CD4-positive, alpha-beta T cell treated with Interferon alpha-2 for 1 hour (primary cell): ENCODE results near the gene RSF1.

Experiments used
- DNase-seq, 2 donors: peaks; one replicate each; pipeline ENCODE4 v3.0.0-alpha.2; 2020 to 2022

RSF1 gene

DNA sequence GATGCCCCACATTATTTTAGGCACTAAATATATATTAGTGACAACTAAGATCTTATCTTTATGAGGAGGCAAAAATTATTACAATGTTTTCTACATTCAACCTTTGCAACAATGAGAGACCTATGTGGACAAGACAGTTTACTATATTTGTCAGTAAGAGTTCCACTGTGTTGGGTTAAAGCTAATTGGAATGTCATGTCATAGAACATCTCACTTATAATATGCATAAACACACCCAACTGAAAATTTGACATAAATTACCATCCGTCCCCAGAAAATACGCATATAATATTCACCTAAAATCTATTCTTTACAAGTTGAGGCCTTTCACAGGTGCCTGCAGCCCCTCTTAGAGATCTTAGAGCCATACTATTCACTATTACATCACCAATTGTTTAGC lies 84.0 kb downstream of the RSF1 start:
- DNase-seq, result no peak

DNA sequence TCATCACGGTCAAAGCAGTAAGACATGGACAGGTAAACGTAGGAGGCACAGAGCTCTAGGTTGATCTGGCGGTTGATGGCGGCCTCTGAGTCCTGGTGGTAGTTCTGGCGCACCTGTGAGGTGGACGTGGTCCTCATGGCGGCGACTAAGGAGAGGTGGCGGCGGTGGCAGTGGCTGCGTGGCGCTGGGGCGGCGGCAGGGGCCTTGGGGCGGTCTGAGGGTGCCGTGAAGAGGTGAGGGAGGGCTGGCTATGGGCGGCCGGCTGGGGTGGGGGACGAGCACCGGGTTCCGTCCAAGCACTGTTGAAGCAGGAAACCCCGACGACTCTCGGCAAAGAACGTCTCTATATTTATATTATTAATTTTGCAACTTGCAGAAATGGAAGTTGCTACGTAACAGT lies 85.6 kb downstream of the RSF1 start:
- no peak for DNase-seq

DNA sequence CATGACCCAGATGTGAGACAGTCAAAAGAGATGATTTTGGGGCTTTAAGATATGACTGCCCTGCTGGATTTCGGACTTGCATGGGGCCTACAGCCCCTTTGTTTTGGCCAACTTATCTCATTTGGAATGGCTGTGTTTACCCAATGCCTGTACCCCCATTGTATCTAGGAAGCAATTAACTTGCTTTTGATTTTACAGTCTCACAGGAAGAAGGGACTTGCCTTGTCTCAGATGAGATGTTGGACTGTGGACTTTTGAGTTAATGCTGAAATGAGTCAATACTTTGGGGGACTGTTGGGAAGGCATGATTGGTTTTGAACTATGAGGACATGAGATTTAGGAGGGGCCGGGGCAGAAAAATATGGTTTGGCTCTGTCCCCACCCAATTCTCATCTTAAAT lies 88.4 kb downstream of the RSF1 start:
- DNase-seq, result no peak

DNA sequence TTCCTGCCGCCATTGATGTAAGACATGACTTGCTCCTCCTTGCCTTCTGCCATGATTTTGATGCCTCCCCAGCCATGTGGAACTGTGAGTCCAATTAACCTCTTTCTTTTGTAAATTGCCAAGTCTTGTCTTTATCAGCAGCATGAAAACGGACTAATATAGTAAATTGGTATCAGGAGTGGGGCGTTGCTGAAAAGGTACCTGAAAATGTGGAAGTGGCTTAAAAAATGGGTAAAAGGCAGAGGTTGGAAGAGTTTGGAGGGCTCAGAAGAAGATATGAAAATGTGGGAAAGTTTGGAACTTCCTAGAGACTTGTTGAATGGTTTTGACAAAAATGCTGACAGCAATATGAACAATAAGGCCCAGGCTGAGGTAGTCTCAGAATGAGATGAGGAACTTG lies 89.7 kb downstream of the RSF1 start:
- no peak for DNase-seq

DNA sequence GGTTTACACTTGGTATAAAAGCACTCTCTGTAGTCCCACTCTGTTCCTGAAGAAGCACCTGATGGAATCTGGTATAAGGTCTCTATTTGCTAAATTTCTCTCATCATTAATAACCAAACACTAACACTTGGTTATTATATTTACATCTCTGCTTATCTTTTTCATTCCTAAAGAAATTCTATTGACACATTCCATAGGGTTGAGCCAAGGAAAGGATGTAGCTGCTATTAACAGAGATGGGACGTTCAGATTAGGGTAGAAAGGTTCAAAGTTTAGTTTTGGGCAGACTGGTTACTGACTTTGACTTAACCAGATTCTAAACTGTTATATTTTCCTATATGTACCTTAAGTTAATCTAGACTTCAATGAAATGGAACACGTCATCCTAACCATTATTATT lies 91.5 kb downstream of the RSF1 start:
- no peak for DNase-seq

DNA sequence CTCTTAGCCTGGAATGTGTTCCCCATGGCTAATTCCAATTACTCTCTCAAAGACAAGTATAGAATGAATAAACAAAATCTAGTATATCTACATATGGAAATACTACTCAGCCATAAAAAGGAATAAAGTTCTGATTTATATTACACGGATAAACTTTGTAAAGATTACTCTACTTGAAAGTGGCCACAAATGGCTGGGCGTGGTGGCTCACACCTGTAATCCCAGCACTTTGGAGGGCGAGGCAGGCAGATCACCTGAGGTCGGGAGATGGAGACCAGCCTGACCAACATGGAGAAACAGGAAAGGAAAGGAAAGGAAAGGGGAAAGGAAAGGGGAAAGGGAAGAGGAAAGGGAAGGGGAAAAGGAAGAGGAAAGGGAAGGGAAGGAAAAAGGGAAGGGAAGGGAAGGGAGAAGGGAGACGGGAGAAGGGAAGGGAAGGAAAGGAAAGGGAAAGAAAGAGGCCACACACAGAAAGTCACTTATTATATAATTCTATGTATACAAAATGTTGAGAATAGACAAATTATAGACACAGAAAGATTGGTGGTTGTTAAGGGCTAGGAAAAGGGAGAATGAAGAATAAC lies 92.2 kb downstream of the RSF1 start:
- DNase-seq, result no peak

DNA sequence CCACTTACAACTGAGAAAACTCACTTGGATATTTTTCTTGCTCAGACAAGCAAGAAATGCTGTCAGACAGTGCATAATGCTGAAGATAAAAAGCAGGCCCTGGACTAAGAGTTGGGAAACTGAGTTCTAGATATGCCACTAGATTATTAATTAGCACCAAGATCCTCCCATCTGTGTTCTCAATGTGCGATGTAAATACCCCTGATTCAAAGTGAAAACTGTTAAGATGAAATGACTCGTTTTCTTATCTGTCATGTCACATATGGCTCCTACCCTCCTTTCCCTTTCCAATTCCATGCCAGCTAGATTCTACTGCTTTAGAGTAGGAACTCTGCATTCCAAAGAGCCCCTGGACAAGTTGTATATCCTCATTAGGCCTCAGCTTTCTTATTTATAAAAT lies 94.0 kb downstream of the RSF1 start:
- no peak for DNase-seq

DNA sequence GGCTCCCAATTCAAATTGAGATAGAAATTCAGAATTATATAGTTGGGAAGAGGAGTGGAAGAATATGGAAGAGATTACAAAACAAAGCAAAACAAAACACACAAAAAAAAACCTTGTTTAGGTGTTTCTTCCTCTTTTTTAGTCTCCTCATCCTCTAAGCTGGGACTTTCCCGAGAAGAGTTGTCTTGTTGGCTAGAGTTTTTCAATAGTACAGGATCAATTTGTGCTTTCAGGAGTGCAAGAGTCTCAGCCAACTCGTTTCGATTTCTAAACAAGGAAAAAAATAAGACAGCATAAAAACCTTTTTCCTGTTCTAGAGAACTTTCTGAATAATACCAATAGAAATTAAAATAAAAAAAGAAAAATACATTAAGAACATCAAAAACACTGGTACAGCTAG lies 95.1 kb downstream of the RSF1 start:
- no peak for DNase-seq

DNA sequence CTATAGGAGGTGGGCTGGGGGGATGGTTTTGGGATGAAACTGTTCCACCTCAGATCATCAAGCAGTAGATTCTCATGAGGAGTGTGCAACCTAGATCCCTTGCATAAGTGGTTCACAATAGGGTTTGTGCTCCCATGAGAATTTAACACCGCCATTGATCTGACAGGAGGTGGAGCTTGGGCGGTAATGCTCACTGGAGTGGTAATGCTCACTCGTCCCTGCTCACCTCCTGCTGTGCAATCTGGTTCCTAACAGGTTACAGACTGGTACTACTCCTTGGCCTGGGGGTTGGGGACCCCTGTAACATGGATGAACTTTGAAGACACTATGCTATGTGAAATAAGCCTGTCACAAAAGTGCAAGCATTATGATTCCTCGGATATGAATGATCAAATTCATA lies 95.9 kb downstream of the RSF1 start:
- no peak for DNase-seq

DNA sequence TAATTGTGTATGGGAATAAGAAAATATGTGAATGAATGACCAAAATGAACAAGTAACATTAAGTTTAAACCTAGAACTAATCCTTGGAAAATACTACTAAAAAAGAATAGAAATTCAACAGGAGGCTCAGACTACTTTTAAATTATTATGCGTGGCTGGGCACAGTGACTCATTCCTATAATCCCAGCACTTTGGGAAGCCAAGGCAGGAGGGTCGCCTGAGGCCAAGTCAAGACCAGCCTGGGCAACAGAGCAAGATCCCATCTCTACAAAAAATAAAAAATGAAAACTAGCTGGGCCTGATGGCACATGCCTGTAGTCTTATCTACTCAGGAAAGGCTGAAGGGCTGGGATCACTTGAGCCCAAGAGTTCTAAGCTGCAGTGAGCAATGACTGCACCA lies 97.5 kb downstream of the RSF1 start:
- no peak for DNase-seq

DNA sequence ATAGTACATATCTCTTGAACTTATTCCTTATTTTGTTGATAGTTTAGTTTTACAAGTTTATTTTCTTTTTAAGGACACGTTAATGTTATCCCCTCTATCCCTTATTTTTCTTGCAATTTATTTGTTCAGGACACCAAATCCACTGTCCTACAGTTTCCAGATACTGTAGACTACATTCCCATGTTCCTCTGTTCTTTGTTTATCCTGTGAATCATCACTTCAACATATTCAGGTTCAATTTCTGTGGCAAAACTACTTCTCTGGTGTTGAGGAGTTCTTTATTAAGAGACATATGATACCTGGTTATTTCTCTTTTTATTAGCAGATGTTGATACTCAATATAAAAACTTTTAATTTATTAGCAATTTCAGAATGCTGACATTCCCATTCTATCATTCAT lies 110.2 kb downstream of the RSF1 start:
- no peak for DNase-seq

DNA sequence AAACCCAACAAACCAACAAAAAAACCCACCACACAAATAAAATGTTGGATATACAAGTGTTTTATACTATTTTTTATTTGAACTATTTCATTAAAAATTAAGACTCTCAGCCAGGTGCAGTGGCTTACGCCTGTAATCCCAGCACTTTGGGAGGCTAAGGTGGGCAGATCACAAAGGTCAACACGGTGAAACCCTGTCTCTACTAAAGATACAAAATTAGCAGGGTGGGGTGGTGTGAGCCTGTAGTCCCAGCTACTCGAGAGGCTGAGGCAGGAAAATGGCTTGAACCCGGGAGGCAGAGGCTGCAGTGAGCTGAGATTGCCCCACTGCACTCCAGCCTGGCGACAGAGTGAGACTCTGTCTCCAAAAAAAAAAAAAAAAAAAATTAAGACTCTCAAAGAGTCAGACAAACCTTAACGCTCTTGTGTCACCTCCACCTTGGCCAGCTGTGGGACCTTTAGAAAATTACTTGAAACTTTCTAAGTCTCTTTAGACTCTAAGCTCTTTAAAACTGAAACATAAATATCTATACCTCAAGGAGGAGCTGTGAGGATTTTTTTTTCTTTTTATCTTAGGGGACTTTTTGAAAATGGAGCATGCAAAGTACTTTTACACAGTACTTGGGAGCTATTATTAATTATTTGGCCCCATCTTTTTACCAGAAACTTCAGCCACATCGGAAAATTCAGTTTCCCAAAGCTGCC lies 114.5 kb downstream of the RSF1 start:
- no peak for DNase-seq

DNA sequence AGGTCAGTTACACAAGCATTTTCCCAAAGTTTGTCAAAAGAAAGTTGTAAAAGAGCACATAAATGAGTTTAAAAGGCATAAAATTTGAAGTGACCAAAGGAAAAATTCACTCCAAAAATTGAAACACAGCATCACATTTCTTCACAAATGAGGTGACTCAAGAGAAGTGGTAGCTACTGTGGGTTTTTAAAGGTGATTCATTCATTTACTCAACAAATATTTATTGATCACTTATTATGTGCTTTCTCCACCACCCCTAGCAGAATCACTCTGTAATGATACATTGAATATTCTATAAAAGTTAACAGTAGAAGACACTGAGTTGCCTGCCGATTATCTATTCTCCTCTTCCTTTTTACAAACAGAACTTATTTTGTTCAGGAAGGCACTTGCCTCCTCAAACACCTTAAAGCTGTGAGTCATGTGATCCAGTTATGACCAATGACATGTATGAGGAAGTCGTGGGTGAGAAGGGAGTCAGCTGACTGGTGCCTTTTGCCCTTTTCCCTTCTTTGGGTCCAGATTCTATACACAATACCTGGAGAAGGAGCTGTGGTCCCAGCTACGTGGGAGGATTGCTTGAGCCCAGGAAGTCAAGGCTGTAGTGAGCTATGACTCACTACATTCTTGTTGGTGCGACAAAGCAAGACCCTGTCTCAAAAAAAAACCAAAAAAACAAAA lies 115.2 kb downstream of the RSF1 start:
- DNase-seq, result peak in 1 of 2 donors; percentile 3

DNA sequence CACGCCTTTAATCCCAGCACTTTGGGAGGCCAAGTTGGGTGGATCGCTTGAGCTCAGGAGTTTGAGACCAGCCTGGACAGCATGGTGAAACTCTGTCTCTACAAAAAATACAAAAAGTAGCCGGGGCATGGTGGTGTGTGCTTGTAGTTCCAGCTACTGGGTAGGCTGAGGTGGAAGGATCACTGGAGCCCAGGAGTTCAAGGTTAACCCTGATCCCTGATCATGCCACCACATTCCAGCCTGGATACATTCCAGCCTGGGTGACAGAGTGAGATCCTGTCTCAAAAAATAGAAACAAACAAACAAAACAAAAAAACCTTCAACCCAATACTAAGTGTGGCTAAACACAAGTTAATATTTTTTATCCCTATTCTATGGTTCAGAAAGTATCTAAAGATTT lies 116.5 kb downstream of the RSF1 start:
- no peak for DNase-seq

DNA sequence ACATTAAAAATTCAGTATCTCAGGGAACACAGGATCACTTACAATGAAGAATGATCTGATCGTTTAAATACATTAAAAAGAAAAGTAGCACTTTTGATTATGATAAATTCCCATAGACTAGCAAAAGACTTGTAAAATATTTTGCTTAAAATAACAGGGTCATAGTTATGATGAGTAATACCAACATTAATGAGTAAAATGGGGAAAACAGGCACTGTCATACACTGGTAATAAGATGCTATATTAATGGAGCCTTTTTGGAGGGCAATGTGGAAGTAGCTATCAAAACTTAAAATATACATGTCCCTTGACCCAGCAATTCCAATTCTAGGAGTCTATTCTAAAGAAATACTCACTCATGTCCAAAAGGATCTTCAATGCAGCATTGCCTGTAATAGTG lies 121.1 kb downstream of the RSF1 start:
- DNase-seq, result no peak

DNA sequence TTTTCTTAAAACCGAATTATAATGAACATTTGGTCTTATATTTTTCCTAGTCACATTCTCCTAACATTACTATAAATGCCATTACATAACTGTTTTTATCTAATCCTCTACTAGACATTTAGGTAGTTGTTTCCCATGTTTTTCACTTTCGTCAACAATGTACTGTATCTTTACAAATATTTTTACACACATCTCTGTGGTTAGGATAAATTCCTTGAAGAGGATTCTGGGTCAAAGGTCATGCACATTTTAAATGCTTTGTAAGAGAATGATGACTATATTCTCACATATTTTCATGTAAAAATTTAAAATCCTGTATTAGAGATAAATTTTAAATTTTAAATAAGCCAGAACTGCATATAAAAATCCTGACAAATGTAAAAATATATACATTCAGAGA lies 121.6 kb downstream of the RSF1 start:
- DNase-seq, result no peak

DNA sequence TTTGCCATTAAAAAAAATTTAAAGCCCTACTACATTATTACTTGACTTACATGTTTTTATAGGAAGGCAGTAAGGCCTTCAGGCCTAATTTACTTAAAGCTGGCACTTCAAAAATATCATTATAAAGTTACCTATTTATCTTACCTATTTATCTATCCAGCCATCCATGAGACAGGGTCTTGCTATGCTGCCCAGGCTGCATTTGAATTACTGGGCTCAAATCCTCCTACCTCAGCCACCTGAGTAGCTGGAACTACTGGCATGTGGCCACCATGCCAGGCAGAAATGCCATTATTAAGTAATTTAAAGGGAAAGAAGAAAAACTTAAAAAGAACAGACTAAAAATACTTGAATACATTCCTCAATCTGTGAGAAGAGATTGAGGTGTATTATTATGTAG lies 122.7 kb downstream of the RSF1 start:
- DNase-seq, result no peak

DNA sequence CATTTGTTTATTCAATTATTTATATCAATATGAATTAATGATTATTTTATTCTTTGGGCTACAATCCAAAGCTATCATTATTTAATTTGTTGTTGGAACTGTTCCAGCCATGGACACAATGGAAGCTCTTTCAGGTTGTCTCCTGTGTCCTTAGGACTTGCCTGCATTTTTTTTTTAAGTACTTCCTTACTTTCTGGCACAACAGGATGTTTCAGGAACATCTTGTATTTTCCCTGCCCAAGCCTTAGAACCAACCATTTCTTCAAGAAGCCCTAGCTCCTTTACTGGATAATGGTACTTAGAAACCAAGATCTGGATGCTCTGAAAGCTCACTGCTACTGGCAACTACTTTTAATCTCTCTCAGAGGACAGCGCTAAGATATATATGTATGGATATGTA lies 125.1 kb downstream of the RSF1 start:
- no peak for DNase-seq

DNA sequence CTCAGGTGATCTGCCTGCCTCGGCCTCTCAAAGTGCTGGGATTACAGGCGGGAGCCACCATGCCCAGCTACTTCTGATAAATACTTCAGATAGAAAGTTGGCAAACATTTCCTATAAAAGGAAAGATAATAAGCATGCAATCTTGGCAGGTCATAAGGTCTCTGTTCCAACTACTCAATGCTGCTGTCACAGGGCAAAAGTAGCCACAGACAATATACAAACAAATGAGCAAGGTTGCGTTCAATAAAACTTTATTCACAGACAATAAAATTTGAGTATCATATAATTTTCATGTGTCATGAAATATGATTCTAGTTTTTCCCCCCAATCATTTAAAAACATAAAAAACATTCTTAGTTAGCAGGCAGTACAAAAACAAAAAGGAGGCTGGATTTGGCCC lies 129.9 kb downstream of the RSF1 start:
- no peak for DNase-seq

DNA sequence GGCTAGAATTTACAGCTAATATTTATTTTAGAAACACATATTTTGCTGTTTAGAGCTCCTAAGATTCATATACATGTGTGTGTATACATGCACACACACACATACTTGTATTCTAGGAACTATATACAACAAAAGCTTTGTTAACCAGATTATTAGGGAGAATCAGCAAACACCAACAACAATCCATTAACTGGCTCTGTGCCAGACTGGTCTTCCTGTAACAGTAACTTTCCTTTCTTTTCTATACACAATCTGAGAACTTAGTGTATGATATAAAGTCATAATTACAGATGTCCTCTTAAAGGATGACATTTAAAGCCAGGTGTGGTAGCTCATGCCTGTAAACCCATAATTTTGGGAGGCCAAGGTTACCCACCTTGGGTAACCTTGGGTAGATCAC lies 133.4 kb downstream of the RSF1 start:
- DNase-seq, result no peak

DNA sequence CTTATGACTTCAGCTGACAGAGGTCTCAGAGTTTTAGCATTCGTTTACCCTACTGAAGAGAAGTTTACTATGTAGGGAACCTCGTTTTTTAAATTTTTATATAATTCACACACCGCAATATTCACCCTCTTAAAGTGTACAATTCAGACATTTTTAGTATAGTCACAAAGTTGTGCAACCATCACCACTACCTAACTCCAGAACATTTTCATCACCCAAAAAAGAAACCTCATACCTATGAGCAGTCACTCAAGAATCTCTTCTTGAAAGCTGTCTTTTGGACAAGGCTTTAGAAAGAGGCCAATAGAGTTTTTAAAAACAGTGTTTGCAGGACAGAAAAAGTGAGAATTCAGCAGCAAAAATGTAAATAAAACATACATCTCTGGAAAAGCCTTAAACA lies 143.4 kb downstream of the RSF1 start:
- DNase-seq, result no peak

DNA sequence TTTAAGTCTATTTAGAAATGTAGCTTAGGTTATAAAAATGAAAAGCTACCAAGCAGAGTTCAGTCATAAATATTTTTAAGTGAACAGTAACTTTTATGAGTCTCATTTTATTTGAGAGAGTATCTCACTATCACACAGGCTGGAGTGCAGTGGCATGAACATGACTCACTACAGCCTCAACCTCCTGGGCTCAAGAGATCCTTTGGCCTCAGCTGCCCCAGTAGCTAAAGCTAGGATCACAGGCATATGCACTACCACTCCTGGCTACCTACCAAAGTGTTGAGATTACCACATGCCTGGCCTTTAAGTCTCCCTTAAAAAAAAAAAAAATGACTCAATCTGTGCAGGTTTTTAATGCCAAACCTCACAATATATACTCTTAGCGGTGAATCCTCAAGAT lies 148.3 kb downstream of the RSF1 start:
- no peak for DNase-seq

DNA sequence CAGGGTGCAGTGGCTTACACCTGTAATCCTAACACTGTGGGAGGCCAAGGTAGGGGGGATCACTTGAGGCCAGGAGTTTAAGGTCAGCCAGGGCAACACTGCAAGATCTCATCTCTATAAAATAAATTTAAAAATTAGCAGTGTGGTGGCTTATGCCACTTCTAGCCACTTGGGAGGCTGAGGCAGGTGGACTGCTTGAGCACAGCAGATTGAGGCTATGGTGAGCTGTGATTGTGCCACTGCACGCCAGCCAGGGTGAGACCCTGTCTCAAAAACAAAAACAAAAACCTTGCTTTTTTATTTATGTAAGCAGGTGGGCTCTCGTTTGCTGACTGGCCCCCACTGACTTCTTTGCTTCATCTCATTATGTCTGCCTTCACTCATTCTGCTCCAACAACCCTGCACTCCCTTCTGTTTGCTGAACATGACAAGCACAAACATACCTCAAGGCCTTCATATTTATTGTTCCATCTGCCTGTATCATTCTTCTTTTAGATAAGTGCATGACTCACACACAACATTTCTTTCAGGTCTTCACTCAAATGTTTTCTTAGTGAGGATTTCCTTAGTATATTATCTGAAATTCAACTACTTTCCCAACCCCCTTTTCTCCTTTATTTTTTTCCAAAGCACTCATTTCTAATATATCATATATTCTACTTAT lies 150.5 kb downstream of the RSF1 start:
- no peak for DNase-seq

DNA sequence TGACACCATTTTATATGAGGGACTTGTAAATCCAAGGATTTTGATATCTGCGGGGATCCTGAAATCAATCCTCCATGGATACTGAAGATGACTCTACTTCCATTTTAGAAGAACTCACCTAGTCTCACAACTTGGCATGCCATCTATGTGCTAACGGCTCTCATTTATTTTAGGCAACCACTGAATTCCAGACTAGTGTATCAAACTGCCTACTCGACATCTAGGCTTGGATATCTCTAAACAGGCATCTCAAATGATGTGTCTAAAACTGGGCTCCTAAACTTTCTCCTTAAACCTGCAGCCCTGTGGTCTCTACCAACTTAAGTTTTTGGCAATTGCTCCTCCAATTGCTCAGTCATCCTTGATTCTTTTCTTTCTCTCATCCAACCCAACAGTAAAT lies 151.8 kb downstream of the RSF1 start:
- no peak for DNase-seq
